ENCODE measurements around the gene STK32C. TPM values are rescaled to one million over a fixed set of nuclear protein-coding genes. Genes with fewer than 3 reads are reported as not detected.

The STK32C gene
- total and polyA plus RNA-seq, 10 of the 15 experiments (the other 5 are each of a cell fraction or from before 2014, with no cell fraction given): 1.5 to 18.1 (median 6.4) TPM

DNA sequence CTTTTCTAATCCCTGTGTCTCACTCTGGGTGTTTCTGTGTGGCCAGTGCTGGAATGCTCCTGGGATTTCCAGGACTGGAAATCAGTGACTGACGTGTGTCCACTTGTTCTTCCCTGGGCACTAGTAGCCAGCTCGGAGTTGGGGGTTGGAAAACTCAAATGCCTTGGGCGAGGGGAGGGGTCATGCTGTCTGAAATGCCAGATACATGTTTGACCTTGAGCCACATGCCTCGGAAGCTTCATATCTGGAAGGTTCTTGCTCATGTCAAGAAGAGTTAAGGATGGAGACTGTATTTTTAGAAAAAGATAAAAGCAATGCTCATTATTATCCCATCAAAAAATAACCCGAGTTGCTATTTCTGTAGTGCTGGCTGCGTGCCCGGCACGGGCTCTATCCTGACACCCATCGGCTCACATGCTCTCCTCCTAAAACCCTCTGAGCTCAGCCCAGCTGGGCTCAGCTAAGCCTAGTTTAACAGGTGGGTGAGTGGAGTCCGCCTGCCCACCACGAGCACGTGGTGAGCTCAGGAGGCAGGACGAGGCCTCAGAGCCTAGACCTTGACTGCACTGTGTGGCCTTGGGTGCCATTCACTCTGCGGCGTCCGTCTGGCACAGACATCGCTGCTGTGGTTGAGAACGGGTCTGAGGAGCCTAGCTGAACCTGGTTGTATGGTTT, 114.6 kb downstream of the STK32C start:
- FAIRE-seq (no peak), DNase-seq (ENCODE audit: low read depth, low spot score) (no peak), ATAC-seq (no peak)
- no peaks in the 10 kb centered on the region for H4K20me1 ChIP-seq (ENCODE audit: control insufficient read depth, insufficient read depth)
- no peak overlapping the region for H3K4me2 ChIP-seq (ENCODE audit: control insufficient read depth, insufficient read depth)
- POLR2A ChIA-PET: no interaction called here
- no peak overlapping the region for H3K4me3 ChIP-seq
- SMC1A ChIA-PET (ENCODE audit: uncharacterized antibody, unreplicated experiment): no interaction called here
- BruUV-seq (replicated peaks): no TSS peak
- H3K36me3 ChIP-seq (ENCODE audit: control insufficient read depth in 2 of 2, insufficient read depth in 2 of 2, low read length in 1 of 2): no peaks in the 10 kb centered on the region
- H3K27ac ChIP-seq (ENCODE audit: control insufficient read depth, insufficient read depth): no peak overlapping the region
- no peaks in the 10 kb centered on the region for H3K27me3 ChIP-seq (replicated peaks in 1 of 2; ENCODE audit: control insufficient read depth in 2 of 2, insufficient read depth in 2 of 2, low read length in 1 of 2)
- no peak overlapping the region for H3K9ac ChIP-seq (ENCODE audit: control insufficient read depth, insufficient read depth, low read length)
- intact Hi-C loops (cut with micrococcal nuclease; ENCODE audit: unreplicated experiment): no loop called here
- no peak overlapping the region for H2AFZ ChIP-seq (ENCODE audit: control insufficient read depth, low read depth, low read length)
- H3K4me1 ChIP-seq (ENCODE audit: control insufficient read depth, insufficient read depth, low read length): no peaks in the 10 kb centered on the region
- no peaks in the 10 kb centered on the region for H3K79me2 ChIP-seq (ENCODE audit: control insufficient read depth, insufficient read depth, low read length)
- in situ Hi-C loops (cut with MboI): no loop called here
- 36% methylated on average over 18 of the region's 18 CpGs for WGBS (ENCODE audit: insufficient coverage, insufficient replicate concordance, low lambda C conversion rate, missing lambda C conversion rate)
- no peaks in the 10 kb centered on the region for H3K9me3 ChIP-seq (replicated peaks; ENCODE audit: control insufficient read depth, insufficient read depth, low read length)
- CTCF ChIA-PET: interaction anchor here (1.1 kb wide), 1 partner anchor 60 kb away, joined by 4 read pairs; no protein-coding TSS in a partner anchor
- RAD21 ChIA-PET (ENCODE audit: unreplicated experiment): no interaction called here
- TF ChIP-seq, protein P1, sequence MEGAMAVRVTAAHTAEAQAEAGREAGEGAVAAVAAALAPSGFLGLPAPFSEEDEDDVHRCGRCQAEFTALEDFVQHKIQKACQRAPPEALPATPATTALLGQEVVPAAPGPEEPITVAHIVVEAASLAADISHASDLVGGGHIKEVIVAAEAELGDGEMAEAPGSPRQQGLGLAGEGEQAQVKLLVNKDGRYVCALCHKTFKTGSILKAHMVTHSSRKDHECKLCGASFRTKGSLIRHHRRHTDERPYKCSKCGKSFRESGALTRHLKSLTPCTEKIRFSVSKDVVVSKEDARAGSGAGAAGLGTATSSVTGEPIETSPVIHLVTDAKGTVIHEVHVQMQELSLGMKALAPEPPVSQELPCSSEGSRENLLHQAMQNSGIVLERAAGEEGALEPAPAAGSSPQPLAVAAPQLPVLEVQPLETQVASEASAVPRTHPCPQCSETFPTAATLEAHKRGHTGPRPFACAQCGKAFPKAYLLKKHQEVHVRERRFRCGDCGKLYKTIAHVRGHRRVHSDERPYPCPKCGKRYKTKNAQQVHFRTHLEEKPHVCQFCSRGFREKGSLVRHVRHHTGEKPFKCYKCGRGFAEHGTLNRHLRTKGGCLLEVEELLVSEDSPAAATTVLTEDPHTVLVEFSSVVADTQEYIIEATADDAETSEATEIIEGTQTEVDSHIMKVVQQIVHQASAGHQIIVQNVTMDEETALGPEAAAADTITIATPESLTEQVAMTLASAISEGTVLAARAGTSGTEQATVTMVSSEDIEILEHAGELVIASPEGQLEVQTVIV (IDR thresholded peaks at IDR 0.05; ENCODE audit: borderline replicate concordance, partially characterized antibody): no peak
- TF ChIP-seq SRF (IDR thresholded peaks at IDR 0.05; ENCODE audit: low read depth in 2 of 2, low read length in 2 of 2): no peak
- no peak for TF ChIP-seq ATF7 (IDR thresholded peaks at IDR 0.05; ENCODE audit: low read depth)
- no peak for TF ChIP-seq SREBF1 (IDR thresholded peaks at IDR 0.05; ENCODE audit: low read length)
- TF ChIP-seq ZZZ3 (IDR thresholded peaks at IDR 0.05; ENCODE audit: control insufficient read depth, insufficient read length, low read depth): no peak
- TF ChIP-seq STAT3 (IDR thresholded peaks at IDR 0.05; ENCODE audit: low read depth, low read length): no peak
- no peak for TF ChIP-seq KAT2A (conservative IDR thresholded peaks at IDR 0.05; ENCODE audit: control insufficient read depth, low read depth, low read length)
- no peak for TF ChIP-seq YBX1 (IDR thresholded peaks at IDR 0.05)
- TF ChIP-seq TCF3 (IDR thresholded peaks at IDR 0.05; ENCODE audit: borderline replicate concordance, insufficient read depth, low read depth, low read length): no peak
- TF ChIP-seq JUNB (IDR thresholded peaks at IDR 0.05): no peak
- TF ChIP-seq, protein P2, sequence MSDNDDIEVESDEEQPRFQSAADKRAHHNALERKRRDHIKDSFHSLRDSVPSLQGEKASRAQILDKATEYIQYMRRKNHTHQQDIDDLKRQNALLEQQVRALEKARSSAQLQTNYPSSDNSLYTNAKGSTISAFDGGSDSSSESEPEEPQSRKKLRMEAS (IDR thresholded peaks at IDR 0.05; ENCODE audit: low read depth, low read length): no peak
- no peak for TF ChIP-seq ZNF622 (IDR thresholded peaks at IDR 0.05)
- TF ChIP-seq TBL1XR1 (IDR thresholded peaks at IDR 0.05; ENCODE audit: low read depth, low read length): no peak
- TF ChIP-seq, protein P3, sequence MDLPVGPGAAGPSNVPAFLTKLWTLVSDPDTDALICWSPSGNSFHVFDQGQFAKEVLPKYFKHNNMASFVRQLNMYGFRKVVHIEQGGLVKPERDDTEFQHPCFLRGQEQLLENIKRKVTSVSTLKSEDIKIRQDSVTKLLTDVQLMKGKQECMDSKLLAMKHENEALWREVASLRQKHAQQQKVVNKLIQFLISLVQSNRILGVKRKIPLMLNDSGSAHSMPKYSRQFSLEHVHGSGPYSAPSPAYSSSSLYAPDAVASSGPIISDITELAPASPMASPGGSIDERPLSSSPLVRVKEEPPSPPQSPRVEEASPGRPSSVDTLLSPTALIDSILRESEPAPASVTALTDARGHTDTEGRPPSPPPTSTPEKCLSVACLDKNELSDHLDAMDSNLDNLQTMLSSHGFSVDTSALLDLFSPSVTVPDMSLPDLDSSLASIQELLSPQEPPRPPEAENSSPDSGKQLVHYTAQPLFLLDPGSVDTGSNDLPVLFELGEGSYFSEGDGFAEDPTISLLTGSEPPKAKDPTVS (IDR thresholded peaks at IDR 0.05; ENCODE audit: low read depth, low read length): no peak
- TF ChIP-seq, protein P4, sequence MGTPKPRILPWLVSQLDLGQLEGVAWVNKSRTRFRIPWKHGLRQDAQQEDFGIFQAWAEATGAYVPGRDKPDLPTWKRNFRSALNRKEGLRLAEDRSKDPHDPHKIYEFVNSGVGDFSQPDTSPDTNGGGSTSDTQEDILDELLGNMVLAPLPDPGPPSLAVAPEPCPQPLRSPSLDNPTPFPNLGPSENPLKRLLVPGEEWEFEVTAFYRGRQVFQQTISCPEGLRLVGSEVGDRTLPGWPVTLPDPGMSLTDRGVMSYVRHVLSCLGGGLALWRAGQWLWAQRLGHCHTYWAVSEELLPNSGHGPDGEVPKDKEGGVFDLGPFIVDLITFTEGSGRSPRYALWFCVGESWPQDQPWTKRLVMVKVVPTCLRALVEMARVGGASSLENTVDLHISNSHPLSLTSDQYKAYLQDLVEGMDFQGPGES (IDR thresholded peaks at IDR 0.05): no peak
- TF ChIP-seq, protein P5, sequence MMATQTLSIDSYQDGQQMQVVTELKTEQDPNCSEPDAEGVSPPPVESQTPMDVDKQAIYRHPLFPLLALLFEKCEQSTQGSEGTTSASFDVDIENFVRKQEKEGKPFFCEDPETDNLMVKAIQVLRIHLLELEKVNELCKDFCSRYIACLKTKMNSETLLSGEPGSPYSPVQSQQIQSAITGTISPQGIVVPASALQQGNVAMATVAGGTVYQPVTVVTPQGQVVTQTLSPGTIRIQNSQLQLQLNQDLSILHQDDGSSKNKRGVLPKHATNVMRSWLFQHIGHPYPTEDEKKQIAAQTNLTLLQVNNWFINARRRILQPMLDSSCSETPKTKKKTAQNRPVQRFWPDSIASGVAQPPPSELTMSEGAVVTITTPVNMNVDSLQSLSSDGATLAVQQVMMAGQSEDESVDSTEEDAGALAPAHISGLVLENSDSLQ (IDR thresholded peaks at IDR 0.05): no peak
- TF ChIP-seq, protein P6, sequence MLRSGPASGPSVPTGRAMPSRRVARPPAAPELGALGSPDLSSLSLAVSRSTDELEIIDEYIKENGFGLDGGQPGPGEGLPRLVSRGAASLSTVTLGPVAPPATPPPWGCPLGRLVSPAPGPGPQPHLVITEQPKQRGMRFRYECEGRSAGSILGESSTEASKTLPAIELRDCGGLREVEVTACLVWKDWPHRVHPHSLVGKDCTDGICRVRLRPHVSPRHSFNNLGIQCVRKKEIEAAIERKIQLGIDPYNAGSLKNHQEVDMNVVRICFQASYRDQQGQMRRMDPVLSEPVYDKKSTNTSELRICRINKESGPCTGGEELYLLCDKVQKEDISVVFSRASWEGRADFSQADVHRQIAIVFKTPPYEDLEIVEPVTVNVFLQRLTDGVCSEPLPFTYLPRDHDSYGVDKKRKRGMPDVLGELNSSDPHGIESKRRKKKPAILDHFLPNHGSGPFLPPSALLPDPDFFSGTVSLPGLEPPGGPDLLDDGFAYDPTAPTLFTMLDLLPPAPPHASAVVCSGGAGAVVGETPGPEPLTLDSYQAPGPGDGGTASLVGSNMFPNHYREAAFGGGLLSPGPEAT (IDR thresholded peaks at IDR 0.05; ENCODE audit: low read depth): no peak

Data from GM12878 (cell line).